ENCODE data around the gene KMT2C. TPM values are rescaled to one million over a fixed set of nuclear protein-coding genes. Genes with fewer than 3 reads are reported as not detected.
A peak's percentile ranks its signal among the peaks of the same experiment; 100 is the strongest.

Gene KMT2C
- total and polyA plus RNA-seq, 10 of the 15 experiments (the other 5 are each of a cell fraction or from before 2014, with no cell fraction given) = 3.3 to 45.2 (median 19.2) TPM

GRCh38 chr7:152436111-152436930 is 518 bp upstream of the KMT2C start (continued):
- TF ChIP-seq ZNF687 (IDR thresholded peaks at IDR 0.05) = peak; percentile 49; the same call in 1 of the 2 replicates
- no peak for TF ChIP-seq RELB (IDR thresholded peaks at IDR 0.05; ENCODE audit: low read depth)
- TF ChIP-seq BCL3 (IDR thresholded peaks at IDR 0.05; ENCODE audit: borderline replicate concordance, insufficient read depth, low read depth, low read length, poor library complexity, severe bottlenecking) = peak; percentile 9
- 0 out of 2 replicates have a peak, but pooled peaks have one; percentile 26 for TF ChIP-seq RFX5 (IDR thresholded peaks at IDR 0.05; ENCODE audit: low read depth, low read length)
- TF ChIP-seq MEF2A (IDR thresholded peaks at IDR 0.05; ENCODE audit: insufficient read depth, low read depth, low read length) = 0 out of 2 replicates have a peak, but pooled peaks have one; percentile 42
- peak; percentile 25 to 58; a peak in 2 of 4 replicates for TF ChIP-seq BHLHE40 (IDR thresholded peaks at IDR 0.05; ENCODE audit: borderline replicate concordance in 1 of 2, low read depth in 2 of 2, low read length in 1 of 2)
- TF ChIP-seq SIN3A (IDR thresholded peaks at IDR 0.05; ENCODE audit: low read depth, low read length) = peak; percentile 35; the same call in 1 of the 2 replicates

Data from GM12878 (cell line).